Stimulated activated CD4-positive, alpha-beta T cell treated with anti-CD3 and anti-CD28 coated beads, Interleukin-15, amount 100 ng/mL, for 24 hours (primary cell): ENCODE results near the gene ITPRIPL2.

Source experiments
- DNase-seq: peaks from one replicate; pipeline ENCODE4 v3.0.0-alpha.2; 2020

The ITPRIPL2 gene

DNA sequence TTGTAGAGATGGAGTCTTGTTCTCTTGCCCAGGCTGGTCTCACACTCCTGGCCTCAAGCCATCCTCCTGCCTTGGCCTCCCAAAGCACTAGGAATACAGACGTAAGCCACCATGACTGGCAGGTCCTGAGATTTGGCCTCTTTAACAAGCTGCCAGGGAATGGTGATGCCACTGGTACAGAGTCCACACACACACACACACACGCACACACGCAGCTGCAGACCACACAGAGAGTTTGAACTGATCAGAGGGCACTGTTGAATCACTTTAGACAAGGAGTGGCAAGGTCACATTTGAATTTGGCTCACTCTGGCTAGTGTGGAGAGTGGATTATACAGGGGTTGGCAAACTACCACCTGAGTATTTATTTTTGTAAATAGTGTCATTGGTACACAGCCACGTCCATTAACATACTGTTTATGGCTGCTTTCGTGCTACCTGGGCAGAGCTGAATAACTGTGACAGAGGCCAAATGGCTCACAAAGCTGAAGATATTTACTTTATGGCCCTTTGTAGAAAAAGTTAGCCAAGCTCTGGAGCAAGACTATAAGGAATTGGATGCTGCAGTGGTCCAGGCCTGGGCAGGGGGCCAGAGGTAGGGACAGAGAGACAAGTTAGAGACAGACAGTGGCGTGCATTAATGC lies 9.9 kb downstream of the ITPRIPL2 start:
- DNase-seq = no peak

DNA sequence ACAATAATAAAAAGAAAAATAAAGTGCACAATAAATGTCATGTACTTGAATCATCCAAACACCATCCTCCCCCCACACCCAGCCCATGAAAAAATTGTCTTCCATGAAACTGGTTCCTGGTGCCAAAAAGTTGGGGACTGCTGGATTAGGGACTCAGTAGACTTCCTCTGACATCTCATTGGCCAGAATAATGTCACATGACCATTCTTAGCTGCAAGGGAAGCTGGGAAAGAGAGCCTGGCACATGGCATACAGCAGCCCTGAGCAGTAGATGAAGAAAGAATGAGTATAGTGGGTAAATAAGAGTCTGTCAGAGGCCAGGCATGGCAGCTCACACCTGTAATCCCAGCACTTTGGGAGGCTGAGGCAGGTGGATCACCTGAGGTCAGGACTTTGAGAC lies 12.5 kb downstream of the ITPRIPL2 start:
- DNase-seq = no peak

DNA sequence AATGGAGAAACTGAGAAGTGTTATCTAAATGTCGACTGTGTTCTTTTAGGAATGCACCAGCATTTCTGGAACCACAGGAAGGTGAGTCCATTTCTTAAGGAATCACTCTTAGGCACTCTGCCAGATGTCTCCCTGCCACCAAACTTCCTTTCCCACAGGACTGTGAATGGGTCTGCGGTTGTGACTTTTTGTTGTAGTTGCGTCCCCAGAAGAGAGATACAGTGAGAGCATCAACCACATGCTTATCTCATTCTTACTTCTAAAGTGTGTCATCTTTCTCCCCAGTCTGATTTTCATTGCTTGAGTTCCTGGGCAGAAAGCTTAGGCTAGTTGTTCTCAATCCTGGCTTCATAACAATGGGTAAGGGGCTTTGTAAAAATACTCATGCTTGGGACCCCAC lies 13.4 kb downstream of the ITPRIPL2 start:
- peak; percentile 7 for DNase-seq

DNA sequence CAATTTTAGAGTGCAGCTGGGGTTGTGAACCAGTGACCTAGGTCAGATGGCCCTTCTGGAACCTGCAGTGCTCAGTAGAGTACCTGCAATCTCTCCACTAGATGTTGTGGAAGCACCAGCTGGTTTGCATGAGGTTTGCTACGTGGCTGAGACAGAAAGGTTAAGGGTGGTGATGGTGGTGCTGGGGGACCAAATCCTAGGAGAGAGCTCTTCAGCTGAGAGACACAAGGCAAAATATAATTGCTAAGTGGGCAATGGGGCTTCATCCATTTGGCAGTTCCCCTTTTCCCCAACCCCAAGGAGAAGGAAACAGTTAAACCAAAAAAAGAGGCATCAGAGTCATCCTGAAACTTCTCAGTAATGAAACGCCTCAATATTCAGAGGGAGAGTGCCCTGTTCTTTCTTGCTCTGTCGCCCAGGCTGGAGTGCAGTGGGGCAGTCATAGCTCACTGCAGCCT lies 13.9 kb downstream of the ITPRIPL2 start:
- peak; percentile 23 for DNase-seq

DNA sequence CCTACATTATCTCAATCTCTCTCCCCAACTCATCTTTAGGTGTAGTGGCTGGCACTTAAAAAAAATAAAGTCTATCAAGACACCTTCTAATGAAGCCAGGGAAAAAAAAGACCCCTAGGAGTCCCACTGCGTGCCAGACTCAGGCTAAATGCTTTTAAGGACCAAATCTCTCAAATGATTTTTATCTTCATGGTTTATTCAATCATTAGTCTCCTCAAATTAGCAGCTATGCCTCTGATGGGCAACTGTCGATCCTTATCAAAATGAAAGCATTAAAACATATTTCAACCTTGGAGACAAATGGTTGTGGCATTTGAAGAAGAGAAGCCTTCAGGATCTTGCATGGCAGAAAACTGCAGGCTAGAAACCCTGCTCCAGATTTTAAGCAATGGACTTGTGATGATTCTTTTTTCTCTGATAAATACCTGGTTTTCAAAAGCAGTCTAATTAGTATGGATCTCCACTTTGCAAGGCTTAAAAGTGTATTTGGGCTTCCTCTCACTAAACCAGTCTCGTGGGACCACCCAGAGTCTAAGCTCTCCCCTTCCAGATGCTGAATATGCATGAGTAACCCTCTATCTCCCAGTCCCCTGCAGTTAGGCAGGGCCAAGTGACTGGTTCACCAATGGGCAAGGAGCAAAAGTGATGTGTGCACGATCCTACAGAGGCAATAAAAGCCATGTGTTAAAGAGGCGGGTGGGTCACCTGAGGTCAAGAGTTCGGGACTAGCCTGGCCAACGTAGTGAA lies 14.9 kb downstream of the ITPRIPL2 start:
- DNase-seq = no peak

DNA sequence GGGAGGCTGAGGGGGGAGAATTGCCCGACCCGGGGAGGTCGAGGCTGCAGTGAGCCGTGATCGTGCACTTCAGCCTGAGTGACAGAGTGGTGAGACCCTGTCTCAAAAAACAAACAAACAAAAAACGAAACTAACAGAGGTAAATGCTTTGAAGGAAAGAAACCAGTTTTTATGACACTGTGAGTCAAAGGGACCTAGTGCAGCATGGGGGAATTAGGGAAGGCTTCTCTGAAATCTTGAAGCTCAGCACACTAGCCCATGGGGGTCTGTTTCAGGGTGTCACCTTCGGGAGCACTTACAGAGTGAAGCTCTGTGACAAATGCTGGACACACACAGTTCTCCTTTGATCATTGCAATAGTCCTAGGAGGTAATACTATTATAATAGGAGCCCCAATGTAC lies 16.6 kb downstream of the ITPRIPL2 start:
- DNase-seq = no peak

DNA sequence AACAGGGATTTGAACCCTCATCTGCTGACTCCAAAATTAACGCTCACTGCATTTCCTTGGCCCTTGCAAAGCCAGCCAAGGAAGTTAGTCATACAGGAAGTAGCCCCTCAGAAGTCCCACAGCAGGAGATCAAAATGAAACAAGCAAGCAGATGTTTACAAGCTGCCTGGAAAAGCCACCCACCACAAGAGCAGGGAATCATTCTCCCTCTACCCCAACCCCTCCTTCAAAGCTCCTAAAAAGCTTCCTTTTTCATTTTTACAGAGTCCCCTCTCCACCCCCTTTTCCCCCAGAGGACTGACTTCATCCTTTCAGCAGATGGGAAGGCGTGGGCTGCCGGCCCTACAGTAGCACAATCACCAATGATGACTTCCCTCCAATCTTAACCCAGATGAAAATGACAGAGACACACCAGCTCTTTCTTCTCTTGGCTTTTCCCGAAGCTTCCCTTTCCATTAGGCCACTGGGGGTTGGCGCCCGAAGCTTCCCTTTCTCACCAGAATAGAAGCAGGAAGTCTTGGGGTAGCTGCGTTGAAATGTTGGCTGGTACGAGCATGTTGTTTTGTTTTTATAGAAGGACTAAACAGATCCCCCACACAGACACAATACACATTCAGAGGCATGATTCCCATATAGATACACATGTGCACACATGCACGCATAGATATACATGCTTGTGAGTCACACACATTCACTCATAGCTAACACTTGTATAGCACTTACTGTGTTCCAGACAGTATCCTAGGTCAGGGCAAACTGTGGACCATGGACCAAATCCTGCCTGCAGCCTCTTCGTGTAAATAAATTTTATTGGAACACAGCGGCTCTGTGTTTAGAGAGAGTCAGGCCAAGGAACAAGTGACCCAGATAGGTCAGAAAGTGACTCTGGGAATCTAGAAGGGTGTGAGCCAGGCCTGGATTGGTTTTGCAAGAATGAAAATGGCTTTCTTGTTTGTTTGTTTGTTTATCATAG lies 17.4 kb downstream of the ITPRIPL2 start:
- peak; percentile 18 for DNase-seq

DNA sequence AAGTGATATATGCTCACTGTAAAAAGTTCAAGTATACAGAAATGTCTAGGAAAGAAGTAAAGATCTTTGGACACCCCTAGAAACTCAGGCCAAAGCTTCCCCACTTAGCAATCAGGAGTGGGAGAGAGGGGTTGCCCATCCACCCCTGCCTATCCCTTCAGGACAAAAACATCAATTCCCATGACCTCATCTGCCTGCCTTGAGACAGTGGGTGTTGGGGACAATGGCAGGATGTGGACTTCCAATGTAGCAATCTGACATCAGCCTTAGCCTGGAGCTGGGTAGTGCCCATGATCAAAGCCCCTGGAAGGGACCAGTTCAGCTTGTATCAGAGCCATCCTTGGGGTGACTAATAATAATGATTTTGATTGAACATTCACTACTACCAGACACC lies 18.1 kb downstream of the ITPRIPL2 start:
- no peak for DNase-seq

DNA sequence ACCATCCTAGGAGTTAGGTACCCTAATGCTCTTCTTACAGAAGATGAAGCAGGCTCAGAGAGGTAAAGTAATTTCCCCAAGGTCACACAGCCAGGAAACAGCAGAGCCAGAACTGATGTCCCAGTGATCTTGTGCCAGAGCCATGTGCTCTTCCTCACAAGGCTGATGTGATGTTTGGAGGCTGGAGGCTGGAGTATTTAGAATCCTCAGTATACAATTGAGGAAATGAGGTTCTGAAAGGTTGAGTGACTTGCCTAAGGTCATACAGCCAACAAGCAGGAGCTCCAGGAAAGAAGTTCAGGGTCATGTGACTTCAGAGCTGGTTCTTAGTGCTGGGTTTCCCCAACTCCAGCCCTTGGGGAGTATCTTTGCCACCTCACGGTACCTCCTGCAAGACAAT lies 18.5 kb downstream of the ITPRIPL2 start:
- DNase-seq = no peak

DNA sequence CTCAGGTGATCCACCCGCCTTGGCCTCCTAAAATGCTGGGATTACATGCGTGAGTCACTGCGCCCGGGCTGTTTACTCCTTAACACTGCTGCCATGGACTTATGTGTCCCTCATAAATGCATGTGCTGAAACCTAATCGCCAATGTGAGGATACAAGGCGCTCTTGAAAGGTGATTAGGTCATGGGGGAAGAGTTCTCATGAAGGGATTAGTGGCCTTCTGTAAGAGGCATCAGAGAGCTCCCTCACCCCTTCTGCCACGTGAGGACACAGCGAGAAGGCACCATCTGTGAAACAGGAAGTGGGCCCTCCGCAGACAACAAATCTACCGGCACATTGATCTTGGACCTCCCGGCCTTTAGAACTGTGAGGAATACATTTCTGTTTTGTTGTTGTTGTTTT lies 19.1 kb downstream of the ITPRIPL2 start:
- DNase-seq = no peak

DNA sequence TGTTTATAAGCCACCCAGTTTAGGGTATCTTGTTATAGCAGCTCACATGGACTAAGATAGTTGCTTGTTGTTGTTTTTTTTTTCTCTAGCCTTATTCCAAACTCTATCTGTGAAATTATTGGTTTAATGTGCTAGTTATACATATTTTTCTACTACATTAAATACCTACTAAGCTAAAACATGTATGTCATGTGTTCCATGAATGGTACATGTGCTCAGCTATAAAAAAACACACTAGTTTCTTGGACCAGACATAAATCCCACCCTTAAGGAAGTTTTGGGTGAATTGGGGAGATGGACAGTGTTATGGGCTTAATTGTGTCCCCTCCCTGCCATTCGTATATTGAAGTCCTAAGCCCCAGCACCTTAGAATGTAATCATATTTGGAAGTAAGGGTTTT lies 19.8 kb downstream of the ITPRIPL2 start:
- DNase-seq = no peak

DNA sequence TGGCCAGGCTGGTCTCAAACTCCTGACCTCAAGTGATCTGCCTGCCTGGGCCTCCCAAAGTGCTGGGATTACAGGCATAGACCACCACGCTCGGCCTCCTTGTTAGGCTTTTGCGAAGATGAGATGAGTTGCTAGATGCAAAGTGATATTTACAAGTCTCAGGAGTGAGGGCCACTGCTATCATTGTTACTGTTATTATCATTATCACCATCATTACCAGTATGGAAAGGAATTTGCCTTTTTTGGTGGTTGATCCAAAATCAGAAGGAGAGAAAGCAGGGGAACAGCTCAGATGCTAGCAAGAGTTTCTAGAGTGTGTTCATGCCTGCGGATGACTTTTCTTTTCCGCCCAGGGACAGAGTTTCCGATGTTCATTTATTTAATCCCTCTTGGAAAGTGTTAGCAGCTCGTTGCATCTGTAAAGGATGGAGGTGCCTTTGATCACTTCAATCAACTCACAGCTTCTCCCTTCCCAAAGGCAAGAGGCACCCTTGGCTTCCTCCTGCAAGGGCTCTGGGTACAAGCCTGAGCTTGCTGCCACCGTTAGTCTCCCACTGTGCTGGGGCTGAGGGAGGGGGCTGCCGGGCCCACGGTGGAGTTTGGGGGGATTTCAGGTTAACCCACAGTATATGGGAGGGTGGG lies 21.6 kb downstream of the ITPRIPL2 start:
- DNase-seq = no peak

DNA sequence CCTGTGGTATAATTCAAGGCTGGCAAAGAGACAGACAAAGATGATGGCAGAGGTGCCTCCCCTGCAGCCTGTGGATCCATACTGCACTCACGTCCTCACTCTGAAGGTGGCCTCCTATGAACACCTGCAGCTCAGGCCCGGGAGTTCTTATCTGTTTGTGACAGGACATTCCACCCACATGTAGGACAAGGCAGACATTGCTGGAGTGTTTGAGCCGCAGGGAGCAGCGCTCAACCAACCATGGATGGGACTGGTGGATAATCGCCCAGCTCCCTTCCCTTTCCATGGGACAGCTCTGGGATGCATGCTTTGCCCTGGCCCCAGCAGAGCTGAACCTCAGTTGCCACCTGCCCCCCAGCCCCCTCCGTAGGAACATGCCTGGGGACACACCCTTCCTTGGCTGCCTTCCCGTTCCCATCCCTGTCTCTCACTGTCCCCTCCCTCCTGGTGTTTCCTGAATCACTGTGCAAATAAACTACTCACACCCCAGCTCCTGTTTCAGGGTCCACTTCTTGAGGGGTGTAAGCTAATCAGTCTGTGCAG lies 22.2 kb downstream of the ITPRIPL2 start:
- no peak for DNase-seq

DNA sequence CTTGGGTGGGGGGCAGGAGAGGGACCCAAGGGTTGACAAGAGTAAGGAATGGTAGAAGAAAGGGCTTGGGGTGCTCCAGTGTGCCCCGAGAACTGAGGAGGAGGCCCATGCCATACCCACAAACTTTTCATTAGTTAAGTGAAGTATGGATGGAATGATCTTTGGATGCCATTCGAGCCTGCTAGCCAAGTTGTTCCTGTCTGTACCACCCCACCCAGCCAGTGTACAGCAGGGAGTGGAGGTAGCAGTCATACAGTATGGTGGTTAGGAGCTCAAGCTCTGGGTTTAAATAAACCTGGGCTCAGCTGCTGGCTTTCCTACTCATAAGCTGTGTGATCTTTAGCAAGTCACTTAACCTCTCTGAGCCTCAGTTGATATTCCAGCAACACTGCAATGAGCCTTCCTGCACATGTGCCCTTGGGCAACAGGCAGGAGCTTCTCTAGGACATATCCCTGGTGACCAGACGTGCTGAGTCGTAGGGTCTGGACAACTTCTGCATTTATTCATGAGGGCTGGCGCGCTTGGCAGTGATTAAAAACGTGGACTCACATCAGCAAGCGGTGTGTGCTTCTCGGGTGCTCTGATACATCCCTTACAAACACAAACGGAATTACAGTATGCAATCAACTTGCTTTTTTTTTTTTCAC lies 22.9 kb downstream of the ITPRIPL2 start:
- DNase-seq = no peak

DNA sequence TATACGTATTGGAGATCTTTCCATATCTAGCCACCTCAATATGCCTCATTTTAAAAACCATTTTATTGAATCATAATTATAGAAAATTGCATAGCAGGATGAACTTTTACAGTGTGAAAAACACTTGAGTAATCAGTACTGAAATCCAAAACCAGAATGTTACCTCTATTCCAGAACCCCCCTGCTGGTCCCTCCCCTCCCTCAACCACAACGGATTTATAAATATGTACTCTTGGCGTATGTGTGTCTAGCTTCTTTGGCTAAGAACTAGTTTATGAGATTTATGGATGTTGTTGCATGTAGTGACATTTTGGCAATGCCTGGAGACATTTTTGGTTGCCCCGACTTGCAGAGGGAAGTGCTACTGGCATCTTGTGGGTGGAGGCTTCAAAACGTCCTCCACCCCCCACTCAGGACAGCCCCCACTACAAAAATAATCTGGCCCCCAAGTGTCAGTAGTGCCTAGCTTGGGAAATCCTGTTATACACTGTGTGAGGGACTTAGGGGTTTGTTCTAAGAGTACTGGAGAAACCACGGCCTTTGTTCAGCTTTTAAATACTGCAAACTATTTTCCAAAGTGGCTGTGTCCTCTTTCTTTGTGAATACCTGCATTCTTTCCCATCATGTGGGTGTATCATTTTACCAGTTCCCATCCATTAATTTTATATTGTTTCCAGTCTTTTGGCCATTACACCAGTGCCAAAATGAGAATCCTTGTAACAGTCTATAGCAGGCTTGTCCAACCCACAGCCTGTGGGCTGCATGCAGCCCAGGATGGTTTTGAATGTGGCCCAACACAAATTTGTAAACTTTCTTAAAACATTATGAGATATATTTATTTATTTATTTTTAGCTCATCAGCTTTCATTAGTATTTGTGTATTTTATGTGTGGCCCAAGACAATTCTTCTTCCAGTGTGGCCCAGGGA lies 23.7 kb downstream of the ITPRIPL2 start:
- no peak for DNase-seq

DNA sequence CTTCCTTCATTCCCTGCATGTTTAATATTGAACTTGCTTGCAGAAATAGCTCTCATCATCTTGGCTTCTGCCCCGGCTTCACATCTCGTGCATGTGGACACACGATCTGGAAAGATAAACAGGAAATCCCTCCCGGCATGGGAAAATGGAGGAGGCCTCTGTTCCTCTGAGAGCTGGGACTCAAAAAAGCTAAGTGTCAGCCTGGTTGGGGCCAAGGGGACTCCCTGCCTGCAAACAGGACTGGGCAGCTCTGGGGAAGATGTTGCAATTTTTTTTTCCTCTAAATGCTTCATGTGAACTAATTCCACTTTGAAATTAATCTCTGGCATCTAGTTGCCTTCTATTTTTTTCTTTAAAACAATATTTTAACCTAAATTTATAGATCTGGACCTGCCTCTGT lies 24.8 kb downstream of the ITPRIPL2 start:
- DNase-seq = no peak

DNA sequence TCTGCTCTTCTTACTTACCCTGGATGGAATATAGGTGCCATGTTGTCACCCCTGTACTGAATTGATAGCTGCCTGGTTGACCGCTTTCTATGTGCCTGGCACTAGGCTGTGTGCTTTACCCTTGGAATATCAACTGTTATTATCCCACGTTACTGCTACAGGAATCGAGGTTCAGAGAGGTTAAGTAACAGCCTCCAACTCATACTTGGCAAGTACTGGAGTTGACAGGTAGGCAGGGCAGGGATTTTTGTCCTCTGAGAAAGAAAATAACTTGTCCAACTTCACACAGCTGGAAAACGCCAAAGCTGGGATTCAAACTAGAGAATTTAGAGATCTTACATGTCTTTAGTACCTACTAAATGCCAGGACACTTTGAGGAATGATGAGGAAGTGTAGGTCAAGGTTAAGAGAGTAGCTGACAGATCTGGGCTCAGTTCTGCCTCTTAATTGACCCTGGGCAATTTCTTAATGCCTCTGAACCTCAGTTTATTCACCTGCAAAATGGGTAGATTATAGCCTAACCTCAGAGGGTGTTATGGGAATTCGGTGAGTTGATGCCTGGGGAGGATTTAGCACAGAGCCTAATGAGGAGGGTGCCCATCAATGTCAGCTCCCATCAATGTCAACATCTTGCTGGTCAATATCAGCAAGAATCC lies 25.8 kb downstream of the ITPRIPL2 start:
- no peak for DNase-seq

DNA sequence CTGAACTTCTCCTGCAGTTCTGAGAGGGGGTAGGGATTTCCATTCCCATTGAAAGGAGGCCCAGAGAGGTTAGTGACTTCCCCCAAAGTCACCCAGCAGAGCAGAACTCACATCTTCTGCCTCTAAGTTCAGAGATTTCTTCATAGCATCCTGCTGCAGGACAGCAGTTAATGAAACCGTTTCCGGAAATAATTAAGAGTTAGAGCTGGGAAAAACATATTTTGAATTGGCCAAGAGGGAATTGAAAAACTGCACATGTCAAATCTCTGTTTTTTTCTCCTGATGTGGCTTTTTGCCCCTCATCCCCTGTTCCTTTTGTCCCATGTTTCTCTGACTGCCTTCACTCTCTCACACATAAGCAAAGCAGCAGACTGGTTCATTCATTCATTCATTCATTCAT lies 26.6 kb downstream of the ITPRIPL2 start:
- DNase-seq = no peak

DNA sequence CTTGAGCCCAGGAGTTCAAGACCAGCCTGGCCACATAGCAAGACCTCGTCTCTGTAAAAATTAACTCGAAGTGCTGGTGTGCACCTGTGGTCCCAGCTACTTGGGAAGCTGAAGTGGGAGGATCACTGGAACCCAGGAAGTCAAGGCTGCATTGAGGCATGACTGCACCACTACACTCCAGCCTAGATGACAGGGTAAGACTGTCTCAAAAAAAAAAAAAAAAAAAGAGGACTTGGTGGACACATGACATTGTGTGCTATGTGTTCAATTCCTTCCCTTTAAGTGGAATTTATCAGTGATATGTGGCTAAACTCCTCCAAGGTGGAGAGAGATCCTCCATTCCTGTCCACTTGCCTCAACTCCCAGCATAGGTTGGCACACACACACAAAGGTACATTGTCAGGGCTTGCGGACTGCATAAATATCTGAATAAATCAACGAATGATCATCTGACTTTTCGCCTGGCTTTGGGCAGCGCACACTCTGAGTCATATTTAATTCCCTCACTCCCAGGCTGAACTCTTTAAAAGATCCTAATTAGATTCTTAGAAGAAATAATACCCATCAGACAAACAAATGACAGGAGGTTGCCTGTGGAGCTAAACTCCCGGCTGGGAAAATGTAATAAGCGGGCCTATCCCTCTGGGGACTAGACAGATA lies 29.3 kb downstream of the ITPRIPL2 start:
- no peak for DNase-seq

DNA sequence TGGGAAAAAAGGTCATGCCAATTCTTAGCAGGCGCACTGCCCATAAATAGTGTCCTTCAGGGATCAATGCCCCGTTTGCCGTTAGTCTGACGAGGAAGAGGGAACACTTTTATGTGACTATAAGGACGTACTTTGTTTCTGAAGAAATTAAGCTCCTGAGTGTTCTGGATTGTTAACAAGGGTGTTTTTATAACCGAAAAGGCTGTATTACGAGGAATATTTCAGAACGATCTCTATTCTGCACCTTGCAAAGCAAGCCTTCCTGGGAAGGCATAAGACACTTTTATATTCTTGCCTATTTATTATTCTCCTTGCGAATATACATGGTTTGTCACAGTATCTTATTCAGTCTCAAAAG lies 29.8 kb downstream of the ITPRIPL2 start:
- no peak for DNase-seq
